HEK293T (cell line): ENCODE results near the gene RNU1-3.
"Not testable (repeated sequence)": the region's sequence is repeated elsewhere in the genome, so short reads cannot be mapped to it uniquely, and the experiment has no call there.

Experiments
- ELF4 ChIP-seq: fragments of 450-650 bp; IDR thresholded peaks from 2 replicates; pipeline ENCODE4 v1.6.1; 2017; ENCODE audit warnings: antibody characterized with exemption
- FOXA1 ChIP-seq: fragments of 450-650 bp; IDR thresholded peaks from 2 replicates; pipeline ENCODE4 v1.6.1; 2016; ENCODE audit warnings: mild to moderate bottlenecking
- FOXM1 ChIP-seq: fragments of 450-650 bp; IDR thresholded peaks from 2 replicates; pipeline ENCODE4 v1.6.1; 2017; ENCODE audit warnings: mild to moderate bottlenecking, borderline replicate concordance
- HDGF ChIP-seq: fragments of 450-650 bp; IDR thresholded peaks from 2 replicates; pipeline ENCODE4 v1.6.1; 2017; ENCODE audit warnings: antibody characterized with exemption, borderline replicate concordance
- L3MBTL2 ChIP-seq: fragments of 450-650 bp; conservative IDR thresholded peaks from 2 replicates; pipeline ENCODE4 v1.6.1; 2016; ENCODE audit warnings: mild to moderate bottlenecking
- LEF1 ChIP-seq: fragments of 450-650 bp; IDR thresholded peaks from 2 replicates; pipeline ENCODE4 v1.6.1; 2017; ENCODE audit warnings: mild to moderate bottlenecking, borderline replicate concordance
- NFRKB ChIP-seq: fragments of 450-650 bp; IDR thresholded peaks from 2 replicates; pipeline ENCODE4 v1.6.1; 2016; ENCODE audit warnings: mild to moderate bottlenecking, moderate library complexity
- PKNOX1 ChIP-seq: fragments of 450-650 bp; IDR thresholded peaks from 2 replicates; pipeline ENCODE4 v1.6.1; 2016
- SP1 ChIP-seq: fragments of 450-650 bp; IDR thresholded peaks from 2 replicates; pipeline ENCODE4 v1.6.1; 2017
- TARDBP ChIP-seq: fragments of 450-650 bp; IDR thresholded peaks from 2 replicates; pipeline ENCODE4 v1.6.1; 2016

- TF ChIP-seq L3MBTL2, SP1, FOXA1, TARDBP, ELF4, LEF1, NFRKB, PKNOX1, FOXM1, HDGF: not testable (repeated sequence)
Observed at GRCh38 chr1:16658234-16658633, 8.5 kb downstream of the RNU1-3 start.
